ENCODE data around the gene APC2. TPM values are rescaled to one million over a fixed set of nuclear protein-coding genes. Genes with fewer than 3 reads are reported as not detected.
"Not testable (repeated sequence)": the region's sequence is repeated elsewhere in the genome, so short reads cannot be mapped to it uniquely, and the experiment has no call there.

The APC2 gene
- total RNA-seq, 2 experiments from 2014 or later: 0.21 to 0.26 TPM

GRCh38 chr19:1471010-1471514, 21.1 kb downstream of the APC2 start:
- no peak for DNase-seq
- Mint-ChIP-seq H3K27ac (no peak overlapping the region), H3K4me1 (peaks cover 2% of the 10 kb centered on the region), H3K4me3 (no peak overlapping the region), H3K27me3 (peaks cover 18% of the 10 kb centered on the region), H3K36me3 (no peaks in the 10 kb centered on the region), H3K9me3 (no peaks in the 10 kb centered on the region)

- Mint-ChIP-seq H3K4me3 (no peak overlapping the region), H3K27me3 (peaks cover 17% of the 10 kb centered on the region), H3K4me1 (peaks cover 5% of the 10 kb centered on the region), H3K27ac (no peak overlapping the region), H3K9me3 (no peaks in the 10 kb centered on the region), H3K36me3 (peaks cover 3% of the 10 kb centered on the region)
- DNase-seq: no peak
Observed at GRCh38 chr19:1471515-1472160, 21.7 kb downstream of the APC2 start.

GRCh38 chr19:1472231-1473084, 22.5 kb downstream of the APC2 start:
- Mint-ChIP-seq H3K27me3 (peaks cover 14% of the 10 kb centered on the region), H3K27ac (no peak overlapping the region), H3K4me1 (peaks cover 9% of the 10 kb centered on the region), H3K36me3 (peaks cover 6% of the 10 kb centered on the region), H3K9me3 (no peaks in the 10 kb centered on the region), H3K4me3 (no peak overlapping the region)
- no peak for DNase-seq

GRCh38 chr19:1473085-1473851, 23.3 kb downstream of the APC2 start:
- H3K36me3 Mint-ChIP-seq: peaks cover 7% of the 10 kb centered on the region
- DNase-seq: no peak
- H3K4me3 Mint-ChIP-seq: no peak overlapping the region
- H3K4me1 Mint-ChIP-seq: peaks cover 11% of the 10 kb centered on the region
- no peaks in the 10 kb centered on the region for H3K9me3 Mint-ChIP-seq
- peaks cover 14% of the 10 kb centered on the region for H3K27me3 Mint-ChIP-seq
- peak overlapping the region; percentile 21 for H3K27ac Mint-ChIP-seq

GRCh38 chr19:1474011-1474764, 24.3 kb downstream of the APC2 start:
- no peak overlapping the region for H3K27ac Mint-ChIP-seq
- peaks cover 14% of the 10 kb centered on the region for H3K27me3 Mint-ChIP-seq
- no peak overlapping the region for H3K4me3 Mint-ChIP-seq
- H3K36me3 Mint-ChIP-seq: peaks cover 9% of the 10 kb centered on the region
- H3K4me1 Mint-ChIP-seq: peaks cover 14% of the 10 kb centered on the region
- no peak for DNase-seq
- H3K9me3 Mint-ChIP-seq: no peaks in the 10 kb centered on the region

GRCh38 chr19:1474765-1475351, 24.9 kb downstream of the APC2 start:
- Mint-ChIP-seq H3K9me3 (no peaks in the 10 kb centered on the region), H3K36me3 (peaks cover 9% of the 10 kb centered on the region), H3K4me1 (peaks cover 18% of the 10 kb centered on the region), H3K27ac (no peak overlapping the region), H3K4me3 (no peak overlapping the region), H3K27me3 (peaks cover 13% of the 10 kb centered on the region)
- DNase-seq: no peak

GRCh38 chr19:1475751-1476437, 26.0 kb downstream of the APC2 start:
- Mint-ChIP-seq H3K4me1 (peaks cover 16% of the 10 kb centered on the region), H3K27me3 (peaks cover 9% of the 10 kb centered on the region), H3K9me3 (no peaks in the 10 kb centered on the region), H3K4me3 (no peak overlapping the region), H3K27ac (no peak overlapping the region), H3K36me3 (peaks cover 9% of the 10 kb centered on the region)
- DNase-seq: no peak

GRCh38 chr19:1477056-1477455, 27.1 kb downstream of the APC2 start:
- not testable (repeated sequence) for H3K9me3 Mint-ChIP-seq, H3K36me3 Mint-ChIP-seq, DNase-seq, H3K27ac Mint-ChIP-seq, H3K27me3 Mint-ChIP-seq
- H3K4me3 Mint-ChIP-seq: peak overlapping the region; percentile 54
- peaks cover 16% of the 10 kb centered on the region for H3K4me1 Mint-ChIP-seq

GRCh38 chr19:1478934-1479707, 29.2 kb downstream of the APC2 start, which contains the start of gene C19orf25:
Gene C19orf25 (minus strand): TSS chr19:1479215. CDS start chr19:1478903, 312 bp downstream.
- H3K9me3 Mint-ChIP-seq: no peaks in the 10 kb centered on the region
- peaks cover 9% of the 10 kb centered on the region for H3K36me3 Mint-ChIP-seq

GRCh38 chr19:1481224-1481892, 31.4 kb downstream of the APC2 start:
- Mint-ChIP-seq H3K27ac (no peak overlapping the region), H3K4me1 (peaks cover 16% of the 10 kb centered on the region), H3K36me3 (peaks cover 9% of the 10 kb centered on the region), H3K9me3 (no peaks in the 10 kb centered on the region), H3K27me3 (no peaks in the 10 kb centered on the region), H3K4me3 (no peak overlapping the region)
- DNase-seq: no peak

More at GRCh38 chr19:1478934-1479707, 29.2 kb downstream of the APC2 start, which contains the start of gene C19orf25:
- Mint-ChIP-seq H3K27ac (peak within 1 kb of the TSS; percentile 95), H3K4me3 (peak within 1 kb of the TSS; percentile 99), H3K4me1 (peaks cover 16% of the 10 kb centered on the region), H3K27me3 (no peaks in the 10 kb centered on the region)
- peak; percentile 94 for DNase-seq

- H3K36me3 Mint-ChIP-seq: peaks cover 6% of the 10 kb centered on the region
Observed at GRCh38 chr19:1481893-1482360, 32.0 kb downstream of the APC2 start.

GRCh38 chr19:1482361-1483130, 32.6 kb downstream of the APC2 start:
- H3K9me3 Mint-ChIP-seq: no peaks in the 10 kb centered on the region
- DNase-seq: no peak
- no peaks in the 10 kb centered on the region for H3K27me3 Mint-ChIP-seq
- H3K36me3 Mint-ChIP-seq: peaks cover 2% of the 10 kb centered on the region
- H3K27ac Mint-ChIP-seq: no peak overlapping the region
- H3K4me1 Mint-ChIP-seq: peaks cover 9% of the 10 kb centered on the region
- H3K4me3 Mint-ChIP-seq: no peak overlapping the region

More at GRCh38 chr19:1481893-1482360, 32.0 kb downstream of the APC2 start:
- Mint-ChIP-seq H3K27ac (no peak overlapping the region), H3K27me3 (no peaks in the 10 kb centered on the region), H3K4me3 (no peak overlapping the region), H3K9me3 (no peaks in the 10 kb centered on the region), H3K4me1 (peaks cover 13% of the 10 kb centered on the region)
- DNase-seq: no peak

Data from activated naive CD8-positive, alpha-beta T cell treated with anti-CD3 and anti-CD28 coated beads for 36 hours (primary cell).